DOHH2 (cell line): Measurements from ENCODE around the gene C9orf72.

ENCODE experiments used
- CTCF ChIP-seq: fragments of 200-600 bp; sonication (generic); IDR thresholded peaks from one replicate; pipeline ENCODE4 v1.5.1; 2014; ENCODE audit warnings: antibody characterized with exemption, mild to moderate bottlenecking, low read depth, low read length; ENCODE audit not compliant: poor library complexity, severe bottlenecking
- EZH2phosphoT487 ChIP-seq: fragments of 200-600 bp; sonication (generic); IDR thresholded peaks from 2 replicates; pipeline ENCODE4 v1.6.1; 2017; ENCODE audit warnings: borderline replicate concordance, mild to moderate bottlenecking, antibody characterized with exemption, low read length, moderate library complexity, mixed read lengths

GRCh38 chr9:27503623-27504022, 69.7 kb downstream of the C9orf72 start:
- TF ChIP-seq CTCF (no peak), EZH2phosphoT487 (no peak)
